Measurements from ENCODE around the gene ITIH3. TPM values are rescaled to one million over a fixed set of nuclear protein-coding genes. Genes with fewer than 3 reads are reported as not detected.

ITIH3 gene
- total and polyA plus RNA-seq, 4 donors = 507 to 1,326 (median 909) TPM

- H3K4me1 ChIP-seq (ENCODE audit: control insufficient read depth in 4 of 4, insufficient read depth in 4 of 4, low read length in 3 of 4) = peaks cover 0 to 84% (median 69%) of the 10 kb centered on the region in 4 donors
- H3K9ac ChIP-seq (ENCODE audit: low read depth in 1 of 2, low read length in 2 of 2) = no peak overlapping the region
- DNase-seq (ENCODE audit: low spot score) = no peak
- WGBS = 89% methylated on average over 10 of the region's 10 CpGs
- H3K9me3 ChIP-seq (ENCODE audit: control insufficient read depth in 4 of 4, low read length in 3 of 4) = no peaks in the 10 kb centered on the region
- no peak overlapping the region for H3K27ac ChIP-seq (ENCODE audit: low read depth in 1 of 2, low read length in 2 of 2)
- no peak overlapping the region for H3K4me3 ChIP-seq (ENCODE audit: low read depth in 1 of 3, low read length in 3 of 3)
- peaks cover 16 to 69% (median 56%) of the 10 kb centered on the region in 4 donors for H3K36me3 ChIP-seq (ENCODE audit: control insufficient read depth in 4 of 4, insufficient read depth in 3 of 4, low read depth in 1 of 4, low read length in 3 of 4)
- no peak for TF ChIP-seq MAX (IDR thresholded peaks at IDR 0.05)
- peak in 1 of 2 donors; percentile 5 for TF ChIP-seq RXRA (IDR thresholded peaks at IDR 0.05)
- H3K27me3 ChIP-seq (ENCODE audit: control insufficient read depth in 4 of 4, insufficient read depth in 4 of 4, low read length in 3 of 4) = no peaks in the 10 kb centered on the region
Observed at GRCh38 chr3:52816654-52817053, 22.1 kb downstream of the ITIH3 start.

- peaks cover 16 to 72% (median 59%) of the 10 kb centered on the region in 4 donors for H3K36me3 ChIP-seq (ENCODE audit: control insufficient read depth in 4 of 4, insufficient read depth in 3 of 4, low read depth in 1 of 4, low read length in 3 of 4)
- no peak overlapping the region for H3K27ac ChIP-seq (ENCODE audit: low read depth in 1 of 2, low read length in 2 of 2)
- peaks cover 0 to 81% (median 67%) of the 10 kb centered on the region in 4 donors for H3K4me1 ChIP-seq (ENCODE audit: control insufficient read depth in 4 of 4, insufficient read depth in 4 of 4, low read length in 3 of 4)
- H3K4me3 ChIP-seq (ENCODE audit: low read depth in 1 of 3, low read length in 3 of 3) = no peak overlapping the region
- TF ChIP-seq HNF4G (IDR thresholded peaks at IDR 0.05) (no peak), ZBTB33 (IDR thresholded peaks at IDR 0.05) (no peak), NR2F2 (IDR thresholded peaks at IDR 0.05) (no peak), MAX (IDR thresholded peaks at IDR 0.05) (no peak), GABPA (IDR thresholded peaks at IDR 0.05 in 1 of 2, conservative IDR thresholded peaks at IDR 0.05 in 1 of 2) (no peak)
- H3K9ac ChIP-seq (ENCODE audit: low read depth in 1 of 2, low read length in 2 of 2) = no peak overlapping the region
- WGBS = 96% methylated on average over 10 of the region's 10 CpGs
- H3K27me3 ChIP-seq (ENCODE audit: control insufficient read depth in 4 of 4, insufficient read depth in 4 of 4, low read length in 3 of 4) = no peaks in the 10 kb centered on the region
- DNase-seq (ENCODE audit: low spot score) = no peak
- no peaks in the 10 kb centered on the region for H3K9me3 ChIP-seq (ENCODE audit: control insufficient read depth in 4 of 4, low read length in 3 of 4)
Observed at GRCh38 chr3:52817221-52817620, 22.6 kb downstream of the ITIH3 start.

- Histone ChIP-seq H3K36me3 (ENCODE audit: control insufficient read depth in 4 of 4, insufficient read depth in 3 of 4, low read depth in 1 of 4, low read length in 3 of 4) (peaks cover 16 to 78% (median 65%) of the 10 kb centered on the region in 4 donors), H3K27me3 (ENCODE audit: control insufficient read depth in 4 of 4, insufficient read depth in 4 of 4, low read length in 3 of 4) (no peaks in the 10 kb centered on the region), H3K27ac (ENCODE audit: low read depth in 1 of 2, low read length in 2 of 2) (no peak overlapping the region), H3K9ac (ENCODE audit: low read depth in 1 of 2, low read length in 2 of 2) (no peak overlapping the region), H3K4me1 (ENCODE audit: control insufficient read depth in 4 of 4, insufficient read depth in 4 of 4, low read length in 3 of 4) (peaks cover 0 to 85% (median 69%) of the 10 kb centered on the region in 4 donors), H3K4me3 (ENCODE audit: low read depth in 1 of 3, low read length in 3 of 3) (no peak overlapping the region), H3K9me3 (ENCODE audit: control insufficient read depth in 4 of 4, low read length in 3 of 4) (no peaks in the 10 kb centered on the region)
- 82% methylated on average over 7 of the region's 7 CpGs for WGBS
- no peak for TF ChIP-seq YY1 (IDR thresholded peaks at IDR 0.05)
- TF ChIP-seq JUND (IDR thresholded peaks at IDR 0.05) = no peak
- no peak for TF ChIP-seq TAF1 (conservative IDR thresholded peaks at IDR 0.05)
- TF ChIP-seq MAX (IDR thresholded peaks at IDR 0.05) = no peak
- TF ChIP-seq FOXA1 (IDR thresholded peaks at IDR 0.05) = no peak
- no peak for TF ChIP-seq HNF4A (conservative IDR thresholded peaks at IDR 0.05)
- no peak for TF ChIP-seq GABPA (IDR thresholded peaks at IDR 0.05 in 1 of 2, conservative IDR thresholded peaks at IDR 0.05 in 1 of 2)
- no peak for TF ChIP-seq REST (IDR thresholded peaks at IDR 0.05)
- TF ChIP-seq HNF4G (IDR thresholded peaks at IDR 0.05) = no peak
- DNase-seq (ENCODE audit: low spot score) = no peak
Observed at GRCh38 chr3:52817860-52818259, 23.3 kb downstream of the ITIH3 start.
